GM18951 (cell line): Measurements from ENCODE around the gene ADCY7.
"Not testable (repeated sequence)": the region's sequence is repeated elsewhere in the genome, so short reads cannot be mapped to it uniquely, and the experiment has no call there.

Source experiments
- POLR2A ChIP-seq: IDR thresholded peaks from 4 replicates; pipeline ENCODE4 v1.6.1; 2011; ENCODE audit warnings: mild to moderate bottlenecking; ENCODE audit not compliant: insufficient read length, insufficient read depth; ENCODE audit errors: extremely low read depth
- in situ Hi-C: fragments of 300-500 bp; cut with MboI; formaldehyde crosslinking; loops from one replicate; pipeline ENCODE4 v1.12.0; 2022; ENCODE audit warnings: low sequenced_read_pairs, mixed read lengths, inconsistent platforms; ENCODE audit not compliant: unreplicated experiment

Gene ADCY7

DNA sequence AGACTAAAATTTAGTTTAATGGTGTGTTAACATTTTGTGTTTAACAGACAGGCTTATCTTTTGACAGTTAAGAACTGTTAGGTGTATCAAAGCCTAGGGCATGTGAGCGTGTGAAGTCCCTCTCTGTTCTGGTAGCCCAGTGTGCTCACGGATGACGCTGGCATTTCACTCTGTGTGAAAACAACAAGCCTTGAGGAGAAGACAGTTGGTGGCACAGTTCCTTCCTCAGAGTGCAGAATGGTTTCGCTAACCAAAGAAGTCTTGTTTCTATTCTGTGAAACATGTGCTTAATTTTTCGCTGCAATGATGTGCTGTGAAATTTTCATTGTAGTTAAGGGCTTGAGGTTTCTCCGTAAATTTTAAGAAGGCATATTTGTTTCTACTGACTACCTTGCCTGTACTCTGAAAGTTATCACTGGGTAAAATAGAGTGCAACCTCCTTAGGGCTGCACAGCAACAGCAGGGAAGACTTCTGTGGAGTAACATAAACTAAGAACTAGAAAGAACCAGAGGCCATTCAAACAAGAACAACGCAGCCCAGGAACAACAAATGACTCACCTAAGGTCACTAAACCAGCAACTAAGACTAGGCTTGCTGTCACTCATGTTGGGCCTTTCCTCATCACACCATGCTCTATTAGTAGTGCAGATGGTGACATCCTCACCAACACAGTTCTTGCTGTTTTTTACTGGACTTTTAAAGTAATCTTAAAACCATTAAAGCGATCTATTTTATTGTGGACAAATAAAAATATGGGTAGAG, 69.0 kb downstream of the ADCY7 start:
- no peak for TF ChIP-seq POLR2A
- in situ Hi-C loops, result no loop called here

- in situ Hi-C loops, result no loop called here
- TF ChIP-seq POLR2A, result no peak
These were observed 70.5 kb downstream of the ADCY7 start for GRCh38 chr16:50336884-50337283.

DNA sequence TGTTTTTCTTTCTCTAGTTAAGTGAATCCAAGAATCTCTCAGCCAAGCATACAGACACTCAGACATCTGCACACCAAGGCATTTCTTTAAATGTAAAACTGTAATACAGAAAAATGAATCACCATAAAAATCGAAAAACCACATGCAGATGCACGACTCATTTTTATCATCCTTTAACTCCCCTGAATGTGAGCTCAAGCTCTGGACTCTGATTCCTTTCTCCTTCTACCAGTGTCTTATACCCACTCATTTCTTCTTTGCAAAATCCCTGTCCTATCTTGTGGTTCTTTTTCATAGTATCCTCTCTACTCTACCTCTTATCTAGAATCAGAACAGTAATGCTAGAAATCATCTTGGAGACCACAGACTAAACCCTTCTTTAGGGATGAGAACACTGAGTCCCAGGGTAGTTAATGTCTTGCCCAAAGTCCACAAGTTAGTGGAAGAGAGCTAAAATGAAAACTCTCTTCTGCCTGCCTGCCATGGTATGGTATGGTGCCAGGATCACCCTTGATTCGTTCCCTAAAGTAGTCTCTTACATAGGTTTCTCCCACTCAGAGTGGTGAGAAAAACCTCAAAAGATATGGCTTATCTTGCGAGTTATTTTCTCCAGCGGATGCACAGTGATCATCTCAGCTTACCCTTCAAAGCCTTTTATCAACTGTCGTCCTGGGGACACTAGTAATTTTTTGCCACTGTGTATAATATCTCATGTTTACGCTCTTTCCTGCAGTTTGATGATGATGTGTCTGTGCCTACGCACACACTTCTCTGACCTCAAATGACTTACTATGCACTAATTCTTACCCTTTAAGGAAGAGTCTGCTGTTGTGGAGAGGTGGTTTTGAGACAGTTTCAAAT, 72.2 kb downstream of the ADCY7 start:
- no peak for TF ChIP-seq POLR2A
- in situ Hi-C loops, result no loop called here

- TF ChIP-seq POLR2A, result no peak
- in situ Hi-C loops, result no loop called here
These were observed 74.2 kb downstream of the ADCY7 start for GRCh38 chr16:50340578-50340977.

- in situ Hi-C loops, result not testable (repeated sequence)
These were observed 77.2 kb downstream of the ADCY7 start for GRCh38 chr16:50343566-50343965.

DNA sequence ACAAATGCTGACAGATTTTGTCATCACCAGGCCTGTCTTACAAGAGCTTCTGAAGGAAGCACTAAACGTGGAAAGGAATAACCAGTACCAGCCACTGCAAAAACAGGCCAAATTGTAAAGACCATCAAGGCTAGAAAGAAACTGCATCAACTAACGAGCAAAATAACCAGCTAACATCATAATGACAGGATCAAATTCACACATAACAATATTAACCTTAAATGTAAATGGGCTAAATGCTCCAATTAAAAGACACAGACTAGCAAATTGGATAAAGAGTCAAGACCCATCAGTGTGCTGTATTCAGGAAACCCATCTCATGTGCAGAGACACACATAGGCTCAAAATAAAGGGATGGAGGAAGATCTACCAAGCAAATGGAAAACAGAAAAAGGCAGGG, 78.9 kb downstream of the ADCY7 start:
- in situ Hi-C loops, result not testable (repeated sequence)

- in situ Hi-C loops, result no loop called here
- no peak for TF ChIP-seq POLR2A
These were observed 84.8 kb downstream of the ADCY7 start for GRCh38 chr16:50351116-50351515.

- no peak for TF ChIP-seq POLR2A
- in situ Hi-C loops, result no loop called here
These were observed 85.6 kb downstream of the ADCY7 start for GRCh38 chr16:50351952-50352351.

DNA sequence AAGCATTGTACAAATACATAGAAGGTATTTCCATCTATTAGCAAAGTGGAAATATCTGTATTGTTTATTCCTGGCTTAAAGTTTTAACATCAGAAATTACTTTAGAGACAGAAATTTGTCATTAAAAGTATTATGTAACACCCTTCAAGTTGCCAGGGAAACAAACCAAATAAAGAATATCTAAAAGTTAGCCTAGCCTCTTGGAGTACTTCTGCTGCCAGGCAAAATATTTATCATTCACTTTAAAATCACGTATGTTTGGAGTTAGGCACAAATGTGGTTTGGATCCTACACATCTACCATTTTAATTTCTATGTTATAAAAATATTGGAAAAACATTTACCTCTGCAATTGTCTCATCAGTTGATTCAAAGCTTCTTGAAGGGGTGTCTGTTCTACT, 87.7 kb downstream of the ADCY7 start:
- TF ChIP-seq POLR2A, result no peak
- in situ Hi-C loops, result no loop called here

DNA sequence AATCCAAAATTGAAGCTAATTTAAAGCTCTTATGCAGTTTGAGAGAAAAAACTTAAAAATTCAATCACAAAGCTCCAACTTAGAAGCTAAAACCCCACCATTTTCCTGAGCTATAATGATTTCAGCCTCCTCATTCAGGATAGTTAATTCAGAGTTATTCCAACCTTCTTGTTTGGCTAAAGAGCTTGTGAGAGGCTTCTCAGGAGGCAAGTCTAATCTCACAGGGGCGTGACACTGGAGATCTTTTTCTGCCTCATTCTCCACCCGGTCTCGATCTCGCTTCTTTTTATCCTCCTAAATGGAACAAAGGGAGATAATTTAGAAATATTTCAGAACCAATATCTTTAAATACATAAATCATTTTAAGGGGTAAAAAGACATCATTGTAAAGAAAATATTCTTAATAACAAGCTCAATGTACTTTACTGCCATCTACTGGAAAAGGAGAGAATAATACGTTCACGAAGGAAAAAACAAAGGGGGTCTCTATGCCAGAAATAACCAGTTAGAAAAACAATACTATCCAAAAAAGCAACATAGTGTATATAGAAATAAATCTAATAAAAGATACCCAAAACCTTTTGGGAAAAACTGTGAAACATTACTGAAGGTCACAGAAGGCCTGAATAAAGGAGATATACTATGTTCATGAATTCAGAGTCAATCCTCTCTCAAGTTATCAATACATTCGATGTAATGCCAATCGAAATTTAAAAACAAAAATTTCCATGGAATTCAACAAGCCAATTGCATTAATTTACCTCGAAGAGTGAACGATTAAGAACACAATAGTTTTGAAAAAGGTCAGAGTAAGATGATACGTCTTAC, 88.5 kb downstream of the ADCY7 start:
- TF ChIP-seq POLR2A, result no peak
- in situ Hi-C loops, result loop anchor here (5.0 kb wide), 1 partner anchor 143 kb away; no protein-coding TSS in a partner anchor

GRCh38 chr16:50359626-50360025, 93.3 kb downstream of the ADCY7 start:
- in situ Hi-C loops, result loop anchor here (5.0 kb wide), 1 partner anchor 147 kb away; no protein-coding TSS in a partner anchor
- no peak for TF ChIP-seq POLR2A

DNA sequence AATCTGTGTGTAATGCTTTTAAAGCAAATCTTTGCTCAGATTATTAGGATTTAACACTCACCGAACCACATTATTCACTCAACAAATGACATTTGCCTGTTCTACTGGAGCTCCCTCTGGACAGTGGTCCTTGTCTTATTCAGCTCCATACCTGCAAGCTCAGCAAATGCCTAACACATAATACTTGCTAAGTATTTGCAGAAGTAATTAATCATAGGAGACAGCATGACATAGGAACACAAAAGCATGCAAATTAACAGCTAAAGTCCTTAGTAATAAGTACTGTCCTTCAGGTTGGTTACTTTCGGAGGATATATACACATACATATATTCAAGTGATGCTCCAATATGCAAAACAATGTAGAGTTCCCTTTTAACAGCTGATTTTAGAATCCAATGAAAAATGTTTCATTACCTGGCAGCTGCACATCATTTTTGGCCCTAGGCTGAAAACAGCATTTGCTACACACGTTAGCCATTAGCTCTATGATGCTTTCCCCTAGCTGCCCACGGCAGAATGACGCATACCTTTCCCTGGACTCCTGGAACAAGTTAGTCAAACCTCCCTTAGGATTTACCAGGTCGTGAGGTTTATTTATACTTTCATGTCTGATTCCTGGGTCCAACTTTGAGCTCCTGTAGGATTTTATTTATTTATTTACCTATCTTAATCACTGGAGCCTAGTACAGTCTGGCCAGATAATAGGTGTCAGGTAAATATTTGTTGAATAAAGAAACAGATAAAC, 93.9 kb downstream of the ADCY7 start:
- no peak for TF ChIP-seq POLR2A
- in situ Hi-C loops, result no loop called here

DNA sequence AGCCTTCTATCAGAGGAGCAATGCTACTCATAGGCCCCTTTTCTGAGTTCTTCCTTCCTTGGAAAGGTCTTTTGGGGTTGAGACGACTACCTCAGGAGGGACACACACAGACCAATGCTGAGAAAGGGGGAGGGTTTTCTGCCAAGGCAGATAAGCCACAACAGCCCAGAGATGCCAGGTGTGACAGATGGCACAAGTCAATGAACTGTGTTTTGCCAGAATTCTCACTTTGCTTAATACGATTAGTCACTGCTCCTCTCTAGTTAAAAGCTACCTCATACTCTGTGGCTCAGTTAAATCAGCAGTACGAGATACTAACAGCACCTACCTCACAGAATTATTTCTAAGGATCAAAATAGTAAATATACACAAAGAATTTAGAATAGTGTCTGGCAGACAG, 94.4 kb downstream of the ADCY7 start:
- no peak for TF ChIP-seq POLR2A
- in situ Hi-C loops, result no loop called here

DNA sequence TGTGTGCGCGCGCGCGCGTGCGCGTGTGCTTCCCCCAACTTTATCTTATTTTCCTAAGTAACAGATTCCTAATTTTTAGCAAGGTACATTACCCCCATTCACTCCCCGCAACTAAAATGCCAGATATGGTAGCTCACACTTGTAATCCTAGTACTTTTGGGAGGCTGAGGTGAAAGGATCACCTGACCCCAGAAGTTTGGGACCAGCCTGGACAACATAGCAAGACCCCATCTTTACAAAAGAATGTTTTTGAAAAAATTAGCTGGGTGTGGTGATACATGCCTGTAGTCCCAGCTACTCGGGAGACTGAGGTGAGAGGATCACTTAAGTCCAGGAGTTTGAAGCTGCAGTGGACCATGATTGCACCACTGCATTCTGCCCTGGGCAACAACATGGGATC, 97.3 kb downstream of the ADCY7 start:
- in situ Hi-C loops, result no loop called here
- TF ChIP-seq POLR2A, result no peak
